AG04450 (cell line): ENCODE results near the gene INPP5E. TPM values are rescaled to one million over a fixed set of nuclear protein-coding genes. Genes with fewer than 3 reads are reported as not detected.

Experiments
- CTCF ChIA-PET: fragments of 300-600, 350-600 bp; formaldehyde crosslinking; extraction: SDS; loops from one replicate; lab custom pipeline; 2022; ENCODE audit warnings: antibody characterized with exemption, inconsistent platforms; lab: Charles Lee
- POLR2A ChIA-PET: fragments of 350-600 bp; formaldehyde crosslinking; extraction: SDS; loops from one replicate; lab custom pipeline; 2021; ENCODE audit warnings: antibody characterized with exemption, inconsistent platforms; lab: Yijun Ruan, JAX
- DNase-seq: peaks from one replicate; pipeline ENCODE4 v3.0.0-alpha.2; 2011; ENCODE audit warnings: low read depth, low spot score
- H3K27ac ChIP-seq: one replicate; pipeline ENCODE4 v1.5.1; 2012; ENCODE audit warnings: low read depth, low read length, control low read depth
- H3K27me3 ChIP-seq: one replicate; pipeline ENCODE4 v1.6.0; 2012; ENCODE audit warnings: low read length; ENCODE audit not compliant: control insufficient read depth, insufficient read depth
- H3K4me3 ChIP-seq: 2 replicates; pipeline ENCODE4 v1.5.1; 2011; ENCODE audit warnings: mild to moderate bottlenecking, low read depth, low read length, control low read depth
- H3K9me3 ChIP-seq: 2 replicates; pipeline ENCODE4 v1.5.1; 2012; ENCODE audit warnings: low read length; ENCODE audit not compliant: control insufficient read depth, insufficient read depth
- CTCF ChIP-seq: IDR thresholded peaks from 2 replicates; pipeline ENCODE4 v1.5.1; 2011; ENCODE audit warnings: low read depth, low read length, control low read depth, inconsistent platforms
- polyA plus RNA-seq: library from polyadenylated mRNA; depleted of rRNA; stranded (reverse); fragments of >200 nt; gene quantifications from 2 replicates; pipeline ENCODE4 v1.2.3, GENCODE V29; 2011

INPP5E gene
- polyA plus RNA-seq, 1 experiment: 4.3 TPM

- CTCF ChIA-PET: no interaction called here
- H3K4me3 ChIP-seq: no peak overlapping the region
- H3K27me3 ChIP-seq: no peaks in the 10 kb centered on the region
- TF ChIP-seq CTCF: no peak
- H3K27ac ChIP-seq: no peak overlapping the region
- DNase-seq: no peak
- no peaks in the 10 kb centered on the region; the same call in 1 of the 2 replicates for H3K9me3 ChIP-seq
- POLR2A ChIA-PET: no interaction called here
These were observed 35.6 kb upstream of the INPP5E start for GRCh38 chr9:136474974-136475865.

- DNase-seq: no peak
- Histone ChIP-seq H3K9me3 (no peaks in the 10 kb centered on the region; the same call in 1 of the 2 replicates), H3K27me3 (no peaks in the 10 kb centered on the region), H3K4me3 (no peak overlapping the region), H3K27ac (no peak overlapping the region)
- TF ChIP-seq CTCF: no peak
- POLR2A ChIA-PET: interaction anchor here (1.1 kb wide), 1 partner anchor 9 kb away, joined by 3 read pairs; no protein-coding TSS in a partner anchor
- CTCF ChIA-PET: no interaction called here
These were observed 34.5 kb upstream of the INPP5E start for GRCh38 chr9:136474021-136474640.

- ChIA-PET CTCF (no interaction called here), POLR2A (no interaction called here)
- Histone ChIP-seq H3K27me3 (no peaks in the 10 kb centered on the region), H3K27ac (no peak overlapping the region), H3K4me3 (no peak overlapping the region), H3K9me3 (no peaks in the 10 kb centered on the region; the same call in 1 of the 2 replicates)
- TF ChIP-seq CTCF: no peak
- DNase-seq: no peak
These were observed 33.7 kb upstream of the INPP5E start for GRCh38 chr9:136473354-136473721.

GRCh38 chr9:136472640-136473353, 33.2 kb upstream of the INPP5E start:
- Histone ChIP-seq H3K4me3 (no peak overlapping the region), H3K9me3 (no peaks in the 10 kb centered on the region; the same call in 1 of the 2 replicates), H3K27ac (no peak overlapping the region), H3K27me3 (no peaks in the 10 kb centered on the region)
- ChIA-PET POLR2A (no interaction called here), CTCF (no interaction called here)
- no peak for TF ChIP-seq CTCF
- no peak for DNase-seq
